ENCODE results near the gene SSX4. TPM values are rescaled to one million over a fixed set of nuclear protein-coding genes. Genes with fewer than 3 reads are reported as not detected.
"Not testable (repeated sequence)": the region's sequence is repeated elsewhere in the genome, so short reads cannot be mapped to it uniquely, and the experiment has no call there.

SSX4 gene
- total RNA-seq, 4 donors from 2014 or later, result not detected

- not testable (repeated sequence) for DNase-seq (ENCODE audit: low spot score in 2 of 2); H3K4me3 ChIP-seq; H3K4me1 ChIP-seq; H3K27ac ChIP-seq; H3K27me3 ChIP-seq; H3K36me3 ChIP-seq; H3K9me3 ChIP-seq
- WGBS, 2 donors, result 78 to 90% methylated on average over 8 to 9 of the region's 13 CpGs
Measured at GRCh38 chrX:48433713-48434112, 50.4 kb downstream of the SSX4 start.

Small RNAs within 50 kb of the gene (small RNA-seq; reads per million reads assigned to genes)
- gene AL606490.4 (not detected), gene AL606490.7 (not detected), gene AL606490.9 (not detected)

Other genes with a start within 250 kb of the SSX4 start
- under 1 TPM in 1 of 4 donors, not detected in 3; 0.21 TPM for gene SSX5, start 186.7 kb upstream of the SSX4 start, total RNA-seq
- gene SSX1, start 128.1 kb upstream of the SSX4 start, total RNA-seq, result not detected
- gene SSX3, start 26.8 kb upstream of the SSX4 start, total RNA-seq, result not detected
- not detected for gene SSX4B, start 28.4 kb downstream of the SSX4 start, total RNA-seq
- gene SLC38A5, start 86.7 kb downstream of the SSX4 start, total RNA-seq, result 10 to 100 TPM in 1 of 4 donors, 1 to 10 TPM in 3; 2.4 to 21.9 (median 4.5) TPM
- gene FTSJ1, start 92.7 kb downstream of the SSX4 start, total RNA-seq, result 10 to 100 TPM; 46.1 to 81.3 (median 51.0) TPM
- 10 to 100 TPM in 3 of 4 donors, 1 to 10 TPM in 1; 8.8 to 19.8 (median 16.1) TPM for gene PORCN, start 125.5 kb downstream of the SSX4 start, total RNA-seq
- gene EBP, start 138.3 kb downstream of the SSX4 start, total RNA-seq, result 10 to 100 TPM; 21.1 to 29.2 (median 23.6) TPM
- 10 to 100 TPM in 3 of 4 donors, 1 to 10 TPM in 1; 9.9 to 15.9 (median 12.2) TPM for gene TBC1D25, start 156.2 kb downstream of the SSX4 start, total RNA-seq
- gene RBM3, start 190.9 kb downstream of the SSX4 start, total RNA-seq, result 100 to 1,000 TPM; 170 to 235 (median 217) TPM
- 100 to 1,000 TPM; 108 to 224 (median 126) TPM for gene WDR13, start 214.0 kb downstream of the SSX4 start, total RNA-seq